ENCODE data around the gene COL4A3. TPM values are rescaled to one million over a fixed set of nuclear protein-coding genes. Genes with fewer than 3 reads are reported as not detected.

Gene COL4A3
- total and polyA plus RNA-seq, 9 of the 15 experiments (the other 6 are each of a cell fraction or from before 2014, with no cell fraction given) = not detected

- Histone ChIP-seq H3K4me1 (replicated peaks in 1 of 2; ENCODE audit: control insufficient read depth in 2 of 2, insufficient read depth in 2 of 2, low read length in 2 of 2) (no peaks in the 10 kb centered on the region), H3K36me3 (ENCODE audit: control insufficient read depth, insufficient read depth, low read length) (no peaks in the 10 kb centered on the region), H3K4me3 (no peak overlapping the region), H3K27ac (ENCODE audit: extremely low read depth, low read depth, low read length) (no peak overlapping the region), H3K79me2 (ENCODE audit: control insufficient read depth, insufficient read depth, low read length) (no peaks in the 10 kb centered on the region), H3K9me3 (replicated peaks; ENCODE audit: control insufficient read depth, insufficient read depth, low read depth, low read length) (no peaks in the 10 kb centered on the region), H4K20me1 (replicated peaks; ENCODE audit: control insufficient read depth, insufficient read depth, low read length) (no peaks in the 10 kb centered on the region), H3K27me3 (ENCODE audit: control insufficient read depth in 2 of 2, insufficient read depth in 2 of 2, low read length in 2 of 2) (no peaks in the 10 kb centered on the region), H2AFZ (ENCODE audit: low read depth, low read length) (no peak overlapping the region), H3K9ac (ENCODE audit: insufficient read depth in 1 of 2, low read depth in 2 of 2, low read length in 2 of 2) (no peak overlapping the region), H3K9me1 (ENCODE audit: control insufficient read depth, insufficient read depth, low read length) (no peaks in the 10 kb centered on the region), H3K4me2 (ENCODE audit: insufficient read depth, low read length) (no peak overlapping the region)
- BruUV-seq (replicated peaks) = no TSS peak
- intact Hi-C loops (cut with micrococcal nuclease) (no loop called here), in situ Hi-C loops (cut with MboI) (no loop called here)
- DNase-seq (ENCODE audit: extremely low read depth in 1 of 4, low spot score in 3 of 4) (no peak), ATAC-seq (no peak), FAIRE-seq (no peak)
- TF ChIP-seq TFAM (CRISPR knock-in tag; conservative IDR thresholded peaks at IDR 0.05) (no peak), ZNF24 (IDR thresholded peaks at IDR 0.05) (no peak), HDAC2 (IDR thresholded peaks at IDR 0.05) (no peak), NR4A1 (CRISPR knock-in tag; IDR thresholded peaks at IDR 0.05) (no peak), NR4A1 (tag; IDR thresholded peaks at IDR 0.05) (no peak), GABPA (tag; conservative IDR thresholded peaks at IDR 0.05; ENCODE audit: low read depth) (no peak)
- TF ChIP-seq, protein P1, sequence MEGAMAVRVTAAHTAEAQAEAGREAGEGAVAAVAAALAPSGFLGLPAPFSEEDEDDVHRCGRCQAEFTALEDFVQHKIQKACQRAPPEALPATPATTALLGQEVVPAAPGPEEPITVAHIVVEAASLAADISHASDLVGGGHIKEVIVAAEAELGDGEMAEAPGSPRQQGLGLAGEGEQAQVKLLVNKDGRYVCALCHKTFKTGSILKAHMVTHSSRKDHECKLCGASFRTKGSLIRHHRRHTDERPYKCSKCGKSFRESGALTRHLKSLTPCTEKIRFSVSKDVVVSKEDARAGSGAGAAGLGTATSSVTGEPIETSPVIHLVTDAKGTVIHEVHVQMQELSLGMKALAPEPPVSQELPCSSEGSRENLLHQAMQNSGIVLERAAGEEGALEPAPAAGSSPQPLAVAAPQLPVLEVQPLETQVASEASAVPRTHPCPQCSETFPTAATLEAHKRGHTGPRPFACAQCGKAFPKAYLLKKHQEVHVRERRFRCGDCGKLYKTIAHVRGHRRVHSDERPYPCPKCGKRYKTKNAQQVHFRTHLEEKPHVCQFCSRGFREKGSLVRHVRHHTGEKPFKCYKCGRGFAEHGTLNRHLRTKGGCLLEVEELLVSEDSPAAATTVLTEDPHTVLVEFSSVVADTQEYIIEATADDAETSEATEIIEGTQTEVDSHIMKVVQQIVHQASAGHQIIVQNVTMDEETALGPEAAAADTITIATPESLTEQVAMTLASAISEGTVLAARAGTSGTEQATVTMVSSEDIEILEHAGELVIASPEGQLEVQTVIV (CRISPR knock-in tag; IDR thresholded peaks at IDR 0.05; ENCODE audit: borderline replicate concordance) = no peak
- CTCF ChIA-PET (ENCODE audit: low intra/inter-chr PET ratio) = no interaction called here
- WGBS (ENCODE audit: insufficient coverage, low coverage, missing lambda C conversion rate) = 0% methylated on average over 2 of the region's 2 CpGs
- POLR2A ChIA-PET = no interaction called here
Observed at GRCh38 chr2:227152093-227152766, 12.2 kb upstream of the COL4A3 start.

All from K562 (cell line).